Nephron progenitor cell (in vitro differentiated cells): Measurements from ENCODE around the gene DNAI1.

Experiments
- DNase-seq: peaks from one replicate; pipeline ENCODE4 v3.0.0; 2021
- H3K27ac Mint-ChIP-seq: 2 replicates; pipeline ENCODE4 v1.8.0; 2021; ENCODE audit warnings: mild to moderate bottlenecking, moderate library complexity, mixed read lengths
- H3K27me3 Mint-ChIP-seq: 2 replicates; pipeline ENCODE4 v1.8.0; 2021; ENCODE audit warnings: mild to moderate bottlenecking, low read depth, mixed read lengths; ENCODE audit not compliant: poor library complexity
- H3K36me3 Mint-ChIP-seq: 2 replicates; pipeline ENCODE4 v1.8.0; 2021; ENCODE audit warnings: low read depth, mixed read lengths
- H3K4me1 Mint-ChIP-seq: 2 replicates; pipeline ENCODE4 v1.8.0; 2021; ENCODE audit warnings: mixed read lengths
- H3K4me3 Mint-ChIP-seq: 2 replicates; pipeline ENCODE4 v1.8.0; 2021; ENCODE audit warnings: mild to moderate bottlenecking, moderate library complexity, mixed read lengths
- H3K9me3 Mint-ChIP-seq: 2 replicates; pipeline ENCODE4 v1.8.0; 2021; ENCODE audit warnings: mild to moderate bottlenecking, moderate library complexity, mixed read lengths
- TF ChIP-seq, protein P1 (sequence below): fragments of 200-600 bp; sonication (generic); IDR thresholded peaks from 2 replicates; pipeline ENCODE4 v1.5.0; 2021; ENCODE audit warnings: antibody characterized with exemption

Gene DNAI1

DNA sequence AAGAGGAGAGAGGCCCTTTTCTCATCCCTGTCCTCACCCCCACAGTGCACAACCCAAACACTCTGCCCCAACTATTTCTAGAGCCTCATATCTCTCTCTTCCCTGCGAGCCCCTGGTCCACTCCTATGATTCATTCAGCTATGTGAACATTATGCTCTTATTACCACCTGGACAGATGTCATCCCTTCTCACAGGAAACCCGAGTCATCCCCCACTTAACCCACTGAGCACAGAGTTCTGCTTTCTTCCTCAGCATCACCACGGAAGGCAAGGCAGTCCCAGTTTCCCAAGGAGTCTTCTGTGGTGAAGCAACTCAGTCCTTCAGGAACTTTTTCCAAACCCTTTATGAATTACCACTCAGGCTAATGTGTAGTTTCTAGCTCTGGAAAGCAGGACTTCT is 1.3 kb downstream of the DNAI1 start:
- no peak overlapping the region for H3K27ac Mint-ChIP-seq
- H3K4me3 Mint-ChIP-seq = peak overlapping the region; percentile 26
- TF ChIP-seq, protein P1, sequence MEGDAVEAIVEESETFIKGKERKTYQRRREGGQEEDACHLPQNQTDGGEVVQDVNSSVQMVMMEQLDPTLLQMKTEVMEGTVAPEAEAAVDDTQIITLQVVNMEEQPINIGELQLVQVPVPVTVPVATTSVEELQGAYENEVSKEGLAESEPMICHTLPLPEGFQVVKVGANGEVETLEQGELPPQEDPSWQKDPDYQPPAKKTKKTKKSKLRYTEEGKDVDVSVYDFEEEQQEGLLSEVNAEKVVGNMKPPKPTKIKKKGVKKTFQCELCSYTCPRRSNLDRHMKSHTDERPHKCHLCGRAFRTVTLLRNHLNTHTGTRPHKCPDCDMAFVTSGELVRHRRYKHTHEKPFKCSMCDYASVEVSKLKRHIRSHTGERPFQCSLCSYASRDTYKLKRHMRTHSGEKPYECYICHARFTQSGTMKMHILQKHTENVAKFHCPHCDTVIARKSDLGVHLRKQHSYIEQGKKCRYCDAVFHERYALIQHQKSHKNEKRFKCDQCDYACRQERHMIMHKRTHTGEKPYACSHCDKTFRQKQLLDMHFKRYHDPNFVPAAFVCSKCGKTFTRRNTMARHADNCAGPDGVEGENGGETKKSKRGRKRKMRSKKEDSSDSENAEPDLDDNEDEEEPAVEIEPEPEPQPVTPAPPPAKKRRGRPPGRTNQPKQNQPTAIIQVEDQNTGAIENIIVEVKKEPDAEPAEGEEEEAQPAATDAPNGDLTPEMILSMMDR = no peak

DNA sequence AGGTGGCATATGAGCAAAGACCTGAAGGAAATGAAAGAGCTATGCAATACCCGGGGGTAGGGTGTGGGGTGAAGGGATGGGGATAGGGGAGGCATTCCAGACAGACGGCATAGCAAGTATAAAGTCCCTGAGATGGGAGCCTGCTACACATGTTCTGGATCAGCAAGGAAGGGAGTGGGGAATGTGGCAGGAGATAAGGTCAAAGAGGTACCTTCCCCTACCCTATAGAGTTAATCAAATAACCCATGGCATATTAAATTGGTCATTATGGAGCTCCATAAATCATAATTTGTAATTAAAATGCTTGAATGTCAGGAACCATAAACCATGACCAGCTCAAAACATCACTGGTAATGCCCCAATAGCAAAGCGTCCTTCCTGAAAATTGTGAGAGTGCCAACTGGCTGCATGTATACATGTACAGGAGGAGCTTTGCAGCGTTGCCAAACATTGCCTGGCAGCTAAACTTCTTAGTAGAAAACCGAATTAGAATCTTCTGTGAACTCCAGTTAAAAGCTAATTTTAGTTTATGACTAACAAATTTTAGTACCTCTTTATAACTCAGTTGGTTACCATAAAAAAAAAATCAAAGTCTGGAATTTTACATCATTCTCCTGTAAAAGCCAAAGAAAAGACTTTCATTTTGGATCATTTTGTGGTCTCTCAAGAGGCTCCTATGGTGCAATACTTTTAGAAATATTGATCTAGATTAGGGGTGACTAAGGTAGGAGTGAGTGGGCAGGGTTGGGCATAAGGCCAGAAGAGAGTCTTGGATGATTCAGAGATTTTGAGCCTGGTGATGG is 4.7 kb downstream of the DNAI1 start:
- TF ChIP-seq, protein P1 = no peak
- Mint-ChIP-seq H3K9me3 (no peaks in the 10 kb centered on the region), H3K4me3 (no peak overlapping the region), H3K27me3 (peaks cover 9% of the 10 kb centered on the region), H3K36me3 (no peaks in the 10 kb centered on the region), H3K27ac (no peak overlapping the region), H3K4me1 (peaks cover 18% of the 10 kb centered on the region)
- DNase-seq = no peak

More for the DNA sequence above, 1.3 kb downstream of the DNAI1 start:
- no peak for DNase-seq
- H3K27me3 Mint-ChIP-seq = peaks cover 12% of the 10 kb centered on the region
- peaks cover 38% of the 10 kb centered on the region for H3K4me1 Mint-ChIP-seq
- no peaks in the 10 kb centered on the region for H3K9me3 Mint-ChIP-seq
- H3K36me3 Mint-ChIP-seq = no peaks in the 10 kb centered on the region

DNA sequence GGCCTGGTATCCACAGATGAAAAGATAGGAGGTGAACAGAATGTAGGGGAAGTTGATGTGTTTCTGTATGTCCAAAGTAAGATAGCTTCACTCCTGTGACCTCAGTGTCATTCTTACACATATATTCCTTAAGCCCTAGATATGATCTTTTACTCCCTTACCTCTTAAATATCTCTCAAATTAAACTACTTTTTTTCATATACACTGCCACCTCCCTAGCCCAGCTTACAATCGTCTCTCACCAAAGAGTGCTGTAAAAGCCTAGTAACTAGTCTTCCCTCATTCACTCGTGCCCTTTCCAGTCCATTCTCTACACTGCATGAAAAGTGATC is 5.3 kb downstream of the DNAI1 start:
- H3K27ac Mint-ChIP-seq = no peak overlapping the region

DNA sequence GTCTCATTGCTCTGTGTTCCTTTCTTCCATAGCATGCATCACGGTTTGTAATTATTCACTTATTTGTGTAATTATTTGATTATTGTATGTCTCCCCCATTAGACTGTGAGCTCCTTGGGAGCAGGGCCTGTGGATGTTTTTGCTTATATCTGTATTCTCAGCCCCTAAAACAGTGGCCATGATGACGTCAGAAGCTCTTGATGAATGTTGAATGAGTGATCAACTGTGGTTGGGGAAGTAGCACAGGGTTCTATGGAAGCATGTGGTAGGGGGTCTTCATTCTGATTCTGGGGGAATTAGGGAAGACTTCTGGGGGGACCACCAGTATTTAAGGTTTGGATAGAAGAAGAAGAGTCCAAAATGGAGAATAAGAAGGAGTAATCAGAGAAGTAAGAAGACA is 6.0 kb downstream of the DNAI1 start:
- Mint-ChIP-seq H3K9me3 (no peaks in the 10 kb centered on the region), H3K4me1 (peaks cover 7% of the 10 kb centered on the region), H3K36me3 (no peaks in the 10 kb centered on the region), H3K4me3 (no peak overlapping the region), H3K27me3 (peaks cover 9% of the 10 kb centered on the region), H3K27ac (no peak overlapping the region)
- TF ChIP-seq, protein P1 = no peak
- DNase-seq = no peak

More for the DNA sequence above, 5.3 kb downstream of the DNAI1 start:
- Mint-ChIP-seq H3K4me1 (peaks cover 14% of the 10 kb centered on the region), H3K4me3 (no peak overlapping the region), H3K27me3 (peaks cover 9% of the 10 kb centered on the region), H3K36me3 (no peaks in the 10 kb centered on the region), H3K9me3 (no peaks in the 10 kb centered on the region)
- TF ChIP-seq, protein P1 = no peak
- DNase-seq = no peak

DNA sequence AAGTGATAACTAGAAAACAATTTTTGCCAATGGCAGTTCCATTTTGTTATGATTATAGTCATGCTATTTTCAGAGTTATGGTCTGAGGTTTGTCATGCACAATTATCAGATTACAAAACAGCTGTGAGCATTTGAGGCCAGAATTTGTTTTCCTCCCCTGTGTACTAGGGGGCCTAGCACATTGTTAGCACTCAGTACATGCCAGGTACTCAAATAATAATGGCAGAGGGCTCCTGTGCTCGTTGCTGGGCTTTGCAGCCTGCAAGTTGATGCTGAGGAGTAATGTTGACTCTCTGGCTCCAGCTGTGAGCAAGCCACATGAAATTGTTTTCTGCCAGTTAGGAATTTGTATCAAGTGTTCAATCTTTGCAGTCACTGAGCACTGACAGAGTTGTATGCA is 6.9 kb downstream of the DNAI1 start:
- Mint-ChIP-seq H3K27me3 (peaks cover 9% of the 10 kb centered on the region), H3K36me3 (no peaks in the 10 kb centered on the region), H3K27ac (no peak overlapping the region), H3K4me1 (no peaks in the 10 kb centered on the region), H3K4me3 (no peak overlapping the region), H3K9me3 (no peaks in the 10 kb centered on the region)
- DNase-seq = no peak
- TF ChIP-seq, protein P1 = no peak

DNA sequence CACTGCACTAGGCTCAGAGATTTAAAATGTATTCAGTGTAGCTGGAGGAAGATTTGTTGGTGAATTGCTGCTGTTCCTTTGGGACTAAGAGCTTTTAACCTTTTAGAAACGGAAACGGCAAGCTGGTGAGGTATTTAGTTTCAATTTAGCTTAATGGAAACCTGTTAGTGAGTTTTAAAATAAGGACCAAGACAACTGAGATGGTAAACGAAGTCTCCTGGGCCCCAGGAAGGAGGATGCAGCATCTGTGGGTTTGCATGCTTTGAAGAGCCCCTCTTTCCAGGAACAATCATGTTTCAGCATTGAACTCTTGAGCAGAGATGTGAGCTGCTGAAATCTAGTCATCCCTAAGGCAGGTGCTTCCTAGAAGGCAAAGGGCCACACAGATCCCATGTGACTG is 16.5 kb downstream of the DNAI1 start:
- Mint-ChIP-seq H3K9me3 (no peaks in the 10 kb centered on the region), H3K4me1 (no peaks in the 10 kb centered on the region), H3K27me3 (peaks cover 16% of the 10 kb centered on the region), H3K36me3 (no peaks in the 10 kb centered on the region), H3K27ac (no peak overlapping the region), H3K4me3 (no peak overlapping the region)
- no peak for DNase-seq
- TF ChIP-seq, protein P1 = no peak
